H9 (cell line): ENCODE measurements around the gene WNT3A. TPM values are rescaled to one million over a fixed set of nuclear protein-coding genes. Genes with fewer than 3 reads are reported as not detected.

Experiments used
- DNase-seq: peaks from one replicate; pipeline ENCODE4 v3.0.0-alpha.2; 2017
- H2AFZ ChIP-seq: one replicate; pipeline ENCODE4 v1.6.1; 2013; ENCODE audit warnings: mild to moderate bottlenecking, low read length, control low read depth, moderate library complexity
- H2AK5ac ChIP-seq: 2 replicates; pipeline ENCODE4 v1.6.1; 2013; ENCODE audit warnings: low read length, control low read depth, mixed read lengths; ENCODE audit not compliant: insufficient read length
- H2BK120ac ChIP-seq: one replicate; pipeline ENCODE4 v1.6.1; 2013; ENCODE audit warnings: low read depth, mild to moderate bottlenecking, low read length, control low read depth, inconsistent platforms; ENCODE audit not compliant: poor library complexity, severe bottlenecking
- H2BK12ac ChIP-seq: 2 replicates; pipeline ENCODE4 v1.6.1; 2013; ENCODE audit warnings: low read length, control low read depth, mixed read lengths, low read depth; ENCODE audit not compliant: insufficient read length
- H2BK15ac ChIP-seq: 2 replicates; pipeline ENCODE4 v1.6.1; 2013; ENCODE audit warnings: low read depth, low read length, control low read depth
- H2BK20ac ChIP-seq: one replicate; pipeline ENCODE4 v1.6.1; 2013; ENCODE audit warnings: low read depth, mild to moderate bottlenecking, low read length, control low read depth, inconsistent platforms; ENCODE audit not compliant: poor library complexity, severe bottlenecking
- H2BK5ac ChIP-seq: 2 replicates; pipeline ENCODE4 v1.6.1; 2013; ENCODE audit warnings: low read length, control low read depth, mixed read lengths; ENCODE audit not compliant: insufficient read length
- H3K14ac ChIP-seq: 2 replicates; pipeline ENCODE4 v1.6.1; 2013; ENCODE audit warnings: low read length, control low read depth; ENCODE audit not compliant: insufficient read depth
- H3K18ac ChIP-seq: 2 replicates; pipeline ENCODE4 v1.6.1; 2013; ENCODE audit warnings: low read depth, mild to moderate bottlenecking, mixed read lengths, low read length, control low read depth; ENCODE audit not compliant: insufficient read length
- H3K23ac ChIP-seq: 2 replicates; pipeline ENCODE4 v1.6.1; 2013; ENCODE audit warnings: low read length, control low read depth, mixed read lengths, low read depth; ENCODE audit not compliant: insufficient read length
- H3K23me2 ChIP-seq: 2 replicates; pipeline ENCODE4 v1.6.1; 2013; ENCODE audit warnings: low read depth, mild to moderate bottlenecking, mixed read lengths, low read length, control low read depth; ENCODE audit not compliant: insufficient read length, poor library complexity, severe bottlenecking
- H3K27ac ChIP-seq: 2 replicates; pipeline ENCODE4 v1.5.1; 2013; ENCODE audit warnings: low read length, control low read depth, mixed read lengths, low read depth; ENCODE audit not compliant: insufficient read length
- H3K27me3 ChIP-seq: 2 replicates; pipeline ENCODE4 v1.6.1; 2013; ENCODE audit warnings: low read length, control low read depth, inconsistent platforms; ENCODE audit not compliant: insufficient read depth
- H3K4ac ChIP-seq: 2 replicates; pipeline ENCODE4 v1.6.1; 2013; ENCODE audit warnings: low read depth, mild to moderate bottlenecking, control low read depth, inconsistent platforms, low read length, moderate library complexity
- H3K4me1 ChIP-seq: 2 replicates; pipeline ENCODE4 v1.6.1; 2013; ENCODE audit warnings: low read length, control low read depth, inconsistent platforms; ENCODE audit not compliant: insufficient read depth
- H3K4me2 ChIP-seq: 2 replicates; pipeline ENCODE4 v1.6.1; 2013; ENCODE audit warnings: low read length, control low read depth, mixed read lengths; ENCODE audit not compliant: insufficient read length, insufficient read depth
- H3K56ac ChIP-seq: 2 replicates; pipeline ENCODE4 v1.6.1; 2013; ENCODE audit warnings: low read depth, mild to moderate bottlenecking, mixed read lengths, low read length, control low read depth; ENCODE audit not compliant: insufficient read length
- H3K79me1 ChIP-seq: 2 replicates; pipeline ENCODE4 v1.6.1; 2013; ENCODE audit warnings: low read depth, mild to moderate bottlenecking, moderate library complexity, low read length, control low read depth, inconsistent platforms; ENCODE audit not compliant: insufficient read depth, poor library complexity, severe bottlenecking
- H3K79me2 ChIP-seq: 2 replicates; pipeline ENCODE4 v1.6.1; 2013; ENCODE audit warnings: low read length, control low read depth, inconsistent platforms; ENCODE audit not compliant: insufficient read depth
- H3K9ac ChIP-seq: 2 replicates; pipeline ENCODE4 v1.6.1; 2013; ENCODE audit warnings: low read length, control low read depth, mixed read lengths; ENCODE audit not compliant: insufficient read length; ENCODE audit errors: extremely low read depth
- H3K9me3 ChIP-seq: one replicate; pipeline ENCODE4 v1.6.1; 2013; ENCODE audit warnings: low read depth, low read length, inconsistent platforms; ENCODE audit not compliant: control insufficient read depth
- H3T11ph ChIP-seq: one replicate; pipeline ENCODE4 v1.6.1; 2013; ENCODE audit warnings: mild to moderate bottlenecking, low read length, control low read depth, inconsistent platforms
- H4K20me1 ChIP-seq: one replicate; pipeline ENCODE4 v1.6.1; 2013; ENCODE audit not compliant: control insufficient read depth, insufficient read length, insufficient read depth
- H4K5ac ChIP-seq: 2 replicates; pipeline ENCODE4 v1.6.1; 2013; ENCODE audit warnings: low read depth, mild to moderate bottlenecking, mixed read lengths, low read length, control low read depth; ENCODE audit not compliant: insufficient read length
- H4K8ac ChIP-seq: replicated peaks from 2 replicates; pipeline ENCODE4 v1.6.1; 2013; ENCODE audit warnings: low read length, control low read depth, mixed read lengths, low read depth; ENCODE audit not compliant: insufficient read length
- H4K91ac ChIP-seq: 2 replicates; pipeline ENCODE4 v1.6.1; 2013; ENCODE audit warnings: low read depth, mild to moderate bottlenecking, moderate library complexity, mixed read lengths, low read length, control low read depth; ENCODE audit not compliant: insufficient read length
- H3K27ac Mint-ChIP-seq, 3 experiments: 2 replicates in 2 of 3; 3 replicates in 1 of 3; pipeline ENCODE4 v1.8.0; 2020 to 2021; ENCODE audit warnings: mixed read lengths in 3 of 3, mild to moderate bottlenecking in 1 of 3, moderate library complexity in 1 of 3
- H3K27me3 Mint-ChIP-seq: 2 replicates; pipeline ENCODE4 v1.8.0; 2021; ENCODE audit warnings: low read depth, mild to moderate bottlenecking, moderate library complexity, mixed read lengths
- H3K36me3 Mint-ChIP-seq, 3 experiments: 2 replicates in 2 of 3; 3 replicates in 1 of 3; pipeline ENCODE4 v1.8.0; 2020 to 2021; ENCODE audit warnings: low read depth in 3 of 3, mixed read lengths in 3 of 3; ENCODE audit not compliant: insufficient read depth in 1 of 3
- H3K4me1 Mint-ChIP-seq, 2 experiments: 2 replicates each; pipeline ENCODE4 v1.8.0; 2020; ENCODE audit warnings: mixed read lengths in 2 of 2
- H3K4me3 Mint-ChIP-seq, 2 experiments: 2 replicates in 1 of 2; 3 replicates in 1 of 2; pipeline ENCODE4 v1.8.0; 2020 to 2021; ENCODE audit warnings: mild to moderate bottlenecking in 2 of 2, mixed read lengths in 2 of 2, moderate library complexity in 1 of 2
- H3K9me3 Mint-ChIP-seq, 2 experiments: 2 replicates in 1 of 2; 3 replicates in 1 of 2; pipeline ENCODE4 v1.8.0; 2020; ENCODE audit warnings: mild to moderate bottlenecking in 2 of 2, mixed read lengths in 2 of 2, moderate library complexity in 1 of 2
- WGBS: extraction: QIAGEN DNeasy Blood & Tissue Kit; methylation state at CpG from one replicate; pipeline ENCODE4 v1.1.7; 2013; ENCODE audit warnings: missing lambda C conversion rate, low lambda C conversion rate, mixed read lengths; ENCODE audit not compliant: insufficient read length; ENCODE audit errors: extremely low coverage; 5-methylcytosine and 5-hydroxymethylcytosine counted together
- total RNA-seq: library from RNA; stranded (reverse); gene quantifications from 2 replicates; pipeline ENCODE4 v1.2.1, GENCODE V29; 2021
- TF ChIP-seq, protein P1 (sequence below): fragments of 200-600 bp; sonication (generic); conservative IDR thresholded peaks from 3 replicates; pipeline ENCODE4 v1.8.0; 2021; ENCODE audit warnings: antibody characterized with exemption, mild to moderate bottlenecking

Gene WNT3A
- total RNA-seq, 1 experiment from 2014 or later = 0.17 TPM

DNA sequence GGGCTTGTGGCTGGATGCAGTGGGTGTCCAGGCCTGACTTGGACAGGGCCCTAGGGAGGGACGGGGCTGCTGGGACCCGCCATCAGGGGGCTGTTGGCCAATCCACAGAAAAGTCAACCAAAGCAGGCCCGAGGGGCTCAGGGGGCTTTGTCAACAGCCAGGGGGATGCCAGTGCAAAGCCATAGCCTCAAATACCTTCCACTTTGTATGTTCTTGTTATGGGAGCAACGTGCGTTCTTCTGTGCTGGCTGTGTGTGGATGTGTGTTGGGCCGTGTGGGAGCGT, 40.3 kb downstream of the WNT3A start:
- Histone ChIP-seq H2BK15ac (no peak overlapping the region), H3K23me2 (peaks cover 3% of the 10 kb centered on the region), H2BK120ac (no peak overlapping the region), H3K4me1 (no peaks in the 10 kb centered on the region; the same call in 1 of the 2 replicates), H3T11ph (no peak overlapping the region), H2BK12ac (no peak overlapping the region), H3K79me2 (no peaks in the 10 kb centered on the region), H3K9me3 (no peaks in the 10 kb centered on the region), H4K8ac (no peak overlapping the region), H3K4me2 (no peak overlapping the region), H2AFZ (no peak overlapping the region), H2BK5ac (no peak overlapping the region), H3K4ac (no peak overlapping the region), H3K27ac (no peak overlapping the region), H4K5ac (no peak overlapping the region), H3K18ac (no peak overlapping the region), H4K91ac (no peak overlapping the region), H3K14ac (no peak overlapping the region), H4K20me1 (no peaks in the 10 kb centered on the region), H2AK5ac (no peak overlapping the region), H3K27me3 (peaks cover 10% of the 10 kb centered on the region; the same call in 1 of the 2 replicates), H2BK20ac (no peak overlapping the region), H3K23ac (no peak overlapping the region), H3K9ac (no peak overlapping the region), H3K79me1 (no peaks in the 10 kb centered on the region), H3K56ac (no peak overlapping the region)
- Mint-ChIP-seq H3K27ac (no peak overlapping the region), H3K4me3 (no peak overlapping the region), H3K36me3 (no peaks in the 10 kb centered on the region; a peak in 1 of 7 replicates), H3K27me3 (peaks cover 63% of the 10 kb centered on the region), H3K4me1 (peaks cover 0 to 9% of the 10 kb centered on the region in 2 experiments; a peak in 2 of 4 replicates), H3K9me3 (peaks cover 0 to 4% of the 10 kb centered on the region in 2 experiments; a peak in 2 of 5 replicates)
- TF ChIP-seq, protein P1, sequence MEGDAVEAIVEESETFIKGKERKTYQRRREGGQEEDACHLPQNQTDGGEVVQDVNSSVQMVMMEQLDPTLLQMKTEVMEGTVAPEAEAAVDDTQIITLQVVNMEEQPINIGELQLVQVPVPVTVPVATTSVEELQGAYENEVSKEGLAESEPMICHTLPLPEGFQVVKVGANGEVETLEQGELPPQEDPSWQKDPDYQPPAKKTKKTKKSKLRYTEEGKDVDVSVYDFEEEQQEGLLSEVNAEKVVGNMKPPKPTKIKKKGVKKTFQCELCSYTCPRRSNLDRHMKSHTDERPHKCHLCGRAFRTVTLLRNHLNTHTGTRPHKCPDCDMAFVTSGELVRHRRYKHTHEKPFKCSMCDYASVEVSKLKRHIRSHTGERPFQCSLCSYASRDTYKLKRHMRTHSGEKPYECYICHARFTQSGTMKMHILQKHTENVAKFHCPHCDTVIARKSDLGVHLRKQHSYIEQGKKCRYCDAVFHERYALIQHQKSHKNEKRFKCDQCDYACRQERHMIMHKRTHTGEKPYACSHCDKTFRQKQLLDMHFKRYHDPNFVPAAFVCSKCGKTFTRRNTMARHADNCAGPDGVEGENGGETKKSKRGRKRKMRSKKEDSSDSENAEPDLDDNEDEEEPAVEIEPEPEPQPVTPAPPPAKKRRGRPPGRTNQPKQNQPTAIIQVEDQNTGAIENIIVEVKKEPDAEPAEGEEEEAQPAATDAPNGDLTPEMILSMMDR = no peak
- DNase-seq = no peak
- no CpG with 5 or more reads among the region's 7 CpGs for WGBS
